Stimulated activated CD4-positive, alpha-beta T cell treated with anti-CD3 and anti-CD28 coated beads, Interleukin-12 subunit alpha, Interleukin-12 subunit beta, amount 100 ng/mL, for 24 hours (primary cell): ENCODE results near the gene ARIH1.

ENCODE experiments used
- DNase-seq, 2 experiments: peaks; one replicate each; pipeline ENCODE4 v3.0.0-alpha.2; 2020; ENCODE audit warnings: low read depth in 2 of 2

ARIH1 gene

GRCh38 chr15:72486144-72486543 is 12.0 kb downstream of the ARIH1 start:
- DNase-seq: no peak

GRCh38 chr15:72487070-72487797 is 13.1 kb downstream of the ARIH1 start:
- no peak for DNase-seq

GRCh38 chr15:72488558-72488957 is 14.4 kb downstream of the ARIH1 start:
- no peak for DNase-seq

- no peak for DNase-seq
These were observed 15.9 kb downstream of the ARIH1 start for GRCh38 chr15:72489943-72490554.

GRCh38 chr15:72491768-72492167 is 17.6 kb downstream of the ARIH1 start:
- DNase-seq: no peak

- no peak for DNase-seq
These were observed 18.6 kb downstream of the ARIH1 start for GRCh38 chr15:72492733-72493132.

DNA sequence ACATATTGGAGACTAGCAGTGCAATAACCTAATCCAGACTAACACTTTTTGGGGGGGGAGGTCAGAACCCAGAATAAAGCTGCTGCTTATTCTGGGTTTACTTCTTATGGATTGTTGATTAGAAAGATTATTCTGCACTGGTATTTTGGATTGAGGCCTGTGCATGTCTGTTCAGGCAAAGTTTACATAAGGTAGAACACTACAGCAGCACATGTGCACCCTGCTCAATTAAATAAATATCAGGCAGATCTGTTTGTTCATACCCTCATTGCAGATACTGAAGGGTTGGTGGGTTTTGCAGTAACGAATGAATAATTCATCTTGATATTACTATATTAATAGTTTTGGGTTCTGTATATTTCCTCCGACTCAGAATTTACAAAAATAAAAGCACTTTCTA is 19.1 kb downstream of the ARIH1 start:
- DNase-seq: no peak

DNA sequence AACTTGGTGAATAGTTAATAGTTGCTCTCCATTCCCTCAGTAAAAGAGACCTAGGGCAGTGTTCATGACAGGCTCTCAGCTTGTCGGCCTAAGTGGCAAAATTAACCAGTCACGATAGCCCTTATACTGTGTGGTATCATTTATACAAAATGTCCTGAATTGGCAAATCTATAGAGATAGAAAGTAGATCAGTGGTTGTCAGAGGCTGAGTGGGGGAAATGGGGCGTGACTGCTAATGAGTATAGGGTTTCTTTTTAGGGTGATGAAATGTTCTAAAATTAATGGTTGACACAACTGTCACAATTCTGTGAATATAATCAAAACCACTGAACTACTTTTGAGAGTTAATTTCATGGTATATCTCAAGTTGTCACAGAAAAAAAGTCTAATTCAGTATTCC is 20.9 kb downstream of the ARIH1 start:
- DNase-seq: no peak

- no peak for DNase-seq
These were observed 22.7 kb downstream of the ARIH1 start for GRCh38 chr15:72496783-72497182.

- no peak for DNase-seq
These were observed 23.3 kb downstream of the ARIH1 start for GRCh38 chr15:72497402-72497801.

DNA sequence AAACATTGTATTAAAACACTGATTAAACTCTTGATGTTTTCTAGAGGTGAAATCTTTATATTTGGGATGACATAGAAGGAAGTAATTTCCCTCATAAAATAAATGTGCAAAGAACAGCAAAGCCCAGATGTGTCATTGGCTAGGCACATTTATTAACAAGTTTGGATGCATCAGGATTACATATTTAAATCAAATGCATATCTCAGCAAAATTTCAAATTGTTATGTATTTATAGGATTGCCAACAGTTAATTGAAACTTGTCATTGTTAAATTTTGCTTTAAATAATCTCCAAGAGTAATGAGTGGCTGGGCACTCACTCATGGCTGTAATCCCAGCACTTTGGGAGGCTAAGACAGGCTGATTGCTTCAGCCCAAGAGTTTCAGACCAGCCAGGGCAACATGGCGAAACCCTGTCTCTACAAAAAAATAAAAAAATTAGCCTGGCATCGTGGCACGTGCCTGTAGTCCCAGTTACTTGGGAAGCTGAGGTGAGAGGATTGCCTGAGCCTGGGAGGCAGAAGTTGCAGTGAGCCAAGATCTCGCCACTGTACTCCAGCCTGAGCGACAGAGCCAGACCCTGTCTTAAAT is 28.2 kb downstream of the ARIH1 start:
- no peak for DNase-seq

- no peak for DNase-seq
These were observed 29.0 kb downstream of the ARIH1 start for GRCh38 chr15:72503147-72503546.

DNA sequence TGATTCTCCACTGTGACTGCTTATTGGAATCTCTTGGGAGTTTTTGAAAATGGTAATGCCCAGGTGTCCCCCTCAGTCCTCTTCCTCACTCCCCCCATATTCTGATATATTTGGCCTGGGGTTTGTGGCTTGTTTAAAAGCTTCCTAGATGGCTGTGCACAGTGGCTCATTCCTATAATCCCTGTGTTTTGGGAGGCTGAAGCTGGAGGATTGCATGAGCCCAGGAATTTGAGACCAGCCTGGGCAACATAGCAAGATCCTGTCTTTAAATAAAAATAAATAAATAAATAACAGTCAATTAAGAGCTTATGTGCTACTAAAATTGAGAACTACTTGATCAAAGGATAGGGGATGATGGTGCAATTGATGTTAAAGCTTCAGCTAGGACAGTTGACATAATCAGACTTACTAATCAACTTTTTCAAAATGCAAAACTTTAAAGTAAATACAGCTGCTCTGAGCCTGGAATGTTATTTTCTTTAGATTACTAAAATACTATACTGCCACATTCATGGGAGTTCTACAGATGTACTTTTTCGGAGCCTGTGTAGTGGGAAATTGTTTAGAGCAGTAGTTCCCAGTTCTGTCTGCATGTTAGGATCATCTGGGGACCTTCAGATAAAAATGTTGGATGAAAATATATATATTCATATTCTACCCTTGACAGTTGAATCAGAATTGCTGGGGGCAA is 33.4 kb downstream of the ARIH1 start:
- DNase-seq: no peak

GRCh38 chr15:72509484-72509883 is 35.4 kb downstream of the ARIH1 start:
- no peak for DNase-seq

GRCh38 chr15:72511536-72511935 is 37.4 kb downstream of the ARIH1 start:
- DNase-seq: no peak

DNA sequence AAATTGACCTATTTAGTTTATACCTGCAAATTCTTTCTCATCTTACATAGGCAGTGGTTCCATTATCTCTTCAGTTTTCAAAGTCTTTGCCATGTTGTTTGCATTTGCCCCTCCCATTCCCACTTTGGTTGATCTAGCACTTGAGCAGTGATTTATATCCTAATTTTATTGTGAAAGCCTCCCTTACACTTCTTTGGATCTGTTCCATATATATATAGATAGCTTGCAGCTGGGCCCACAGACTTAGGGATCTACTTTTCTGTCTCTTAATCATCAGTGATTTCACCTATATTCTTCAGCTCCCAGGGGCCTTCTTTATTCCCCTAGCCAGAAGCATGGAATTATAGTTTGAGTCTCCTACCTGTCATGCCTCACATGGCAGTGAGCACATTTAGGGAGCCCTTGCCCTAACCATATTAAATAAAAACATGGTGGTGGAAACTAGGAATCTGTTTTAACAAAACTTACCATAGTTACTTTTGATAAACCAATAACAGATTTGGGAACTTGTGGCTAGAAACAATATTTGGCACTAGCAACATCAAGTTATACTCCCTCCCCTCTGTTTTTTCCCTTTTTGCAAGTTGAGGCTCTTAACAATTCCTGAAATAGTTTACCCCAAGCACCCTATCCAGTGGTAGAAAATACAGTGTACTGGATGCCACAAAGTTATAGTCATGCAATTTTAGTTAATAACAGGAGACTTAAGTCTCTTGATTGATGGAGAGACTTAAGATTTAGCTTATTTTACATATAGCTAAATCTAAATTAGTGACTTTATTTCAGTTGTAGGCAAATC is 41.7 kb downstream of the ARIH1 start:
- DNase-seq: no peak

DNA sequence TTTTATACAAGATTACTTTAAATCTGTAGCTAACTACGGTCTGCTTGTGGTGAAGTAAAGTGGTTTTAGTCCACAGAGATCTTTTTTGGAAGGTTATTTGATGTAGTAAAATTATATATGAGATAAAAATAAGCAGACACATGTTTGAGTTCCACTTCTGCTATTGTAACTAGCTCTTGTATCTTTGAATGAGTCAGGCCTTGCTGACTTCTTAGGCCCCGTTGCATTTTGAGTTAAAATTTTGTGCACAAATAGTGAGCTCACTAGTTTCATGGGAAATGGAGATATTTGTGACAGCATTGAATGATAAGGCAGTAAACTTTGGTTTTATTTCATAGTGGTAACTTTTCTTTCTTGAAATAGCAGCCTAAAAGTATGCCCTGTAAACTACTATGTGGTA is 42.6 kb downstream of the ARIH1 start:
- no peak for DNase-seq

DNA sequence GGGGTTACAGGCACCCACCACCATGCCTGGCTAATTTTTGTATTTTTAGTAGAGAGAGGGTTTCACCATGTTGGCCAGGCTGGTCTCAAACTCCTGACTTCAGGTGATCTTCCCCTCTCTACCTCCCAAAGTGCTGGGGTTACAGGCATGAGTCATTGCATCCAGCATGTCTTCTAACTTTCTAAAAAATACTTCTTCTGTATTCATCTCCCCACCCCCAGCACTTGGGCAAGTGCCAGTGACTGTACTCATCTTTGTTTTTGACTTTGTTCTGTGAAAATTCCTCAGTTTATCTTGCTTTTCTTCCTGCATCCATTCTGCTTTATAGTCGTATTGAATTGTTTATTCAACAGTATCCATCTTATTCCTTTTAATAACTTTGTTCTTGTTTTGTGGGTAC is 47.6 kb downstream of the ARIH1 start:
- DNase-seq: no peak

DNA sequence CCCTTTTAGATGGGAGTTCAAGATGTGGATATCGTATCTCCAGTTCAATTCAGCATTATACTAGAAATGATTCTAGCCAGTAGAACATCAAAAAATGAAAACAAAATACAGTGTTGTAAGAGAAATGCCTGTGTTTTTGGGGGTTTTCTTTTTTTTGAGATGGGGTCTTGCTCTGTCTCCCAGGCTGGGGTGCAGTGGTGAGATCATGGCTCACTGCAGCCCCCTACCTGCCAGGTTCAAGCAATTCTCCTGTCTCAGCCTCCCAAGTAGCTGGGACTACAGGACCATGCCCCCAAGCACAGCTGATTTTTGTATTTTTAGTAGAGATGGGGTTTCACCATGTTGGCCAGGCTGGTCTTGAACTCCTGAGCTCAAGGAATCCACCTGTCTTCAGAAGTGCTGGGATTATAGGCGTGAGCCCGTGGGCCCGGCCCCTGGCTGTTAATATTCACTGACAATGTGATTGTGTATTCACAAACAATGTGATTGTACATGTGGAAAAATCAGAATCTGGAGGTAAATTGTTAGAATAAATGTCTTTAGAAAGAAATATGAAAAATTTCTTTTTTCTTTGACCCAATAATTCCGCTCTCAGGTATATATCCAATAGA is 59.0 kb downstream of the ARIH1 start:
- DNase-seq: peak in 1 of 2 experiments; percentile 3

GRCh38 chr15:72534523-72534922 is 60.4 kb downstream of the ARIH1 start:
- no peak for DNase-seq

DNA sequence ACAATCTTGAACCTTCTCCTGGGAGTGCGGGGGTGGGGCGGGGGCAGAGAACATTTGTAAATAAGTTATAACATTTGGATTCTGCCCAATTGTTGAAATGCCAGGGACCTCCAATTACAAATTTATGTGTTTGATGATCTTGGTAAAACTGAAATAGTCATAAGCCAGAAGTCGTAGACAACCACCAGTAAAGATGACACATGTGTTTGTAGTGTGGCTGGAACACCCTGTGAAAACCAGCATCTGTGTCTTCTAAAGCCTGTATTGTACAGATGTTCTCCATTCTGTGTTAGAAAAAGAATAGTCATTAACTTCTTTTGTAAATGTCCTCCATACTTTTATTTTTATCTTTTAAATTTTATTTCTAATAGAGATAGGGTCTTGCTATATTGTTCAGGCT is 61.8 kb downstream of the ARIH1 start:
- no peak for DNase-seq
